Head of caudate nucleus (tissue), 42 donors: ENCODE data around the gene SMIM35.

Source experiments
- DNase-seq, 42 donors: peaks; one replicate each; pipeline versions ENCODE4 v3.0.0 to v3.0.0-alpha.2; 2020 to 2021; ENCODE audit warnings: mixed read lengths in 7 of 42
- intact Hi-C: fragments of 100-400 bp; cut with DNase I; formaldehyde crosslinking; loops from one replicate; pipeline ENCODE4 v1.15.0; 2022

Gene SMIM35

DNA sequence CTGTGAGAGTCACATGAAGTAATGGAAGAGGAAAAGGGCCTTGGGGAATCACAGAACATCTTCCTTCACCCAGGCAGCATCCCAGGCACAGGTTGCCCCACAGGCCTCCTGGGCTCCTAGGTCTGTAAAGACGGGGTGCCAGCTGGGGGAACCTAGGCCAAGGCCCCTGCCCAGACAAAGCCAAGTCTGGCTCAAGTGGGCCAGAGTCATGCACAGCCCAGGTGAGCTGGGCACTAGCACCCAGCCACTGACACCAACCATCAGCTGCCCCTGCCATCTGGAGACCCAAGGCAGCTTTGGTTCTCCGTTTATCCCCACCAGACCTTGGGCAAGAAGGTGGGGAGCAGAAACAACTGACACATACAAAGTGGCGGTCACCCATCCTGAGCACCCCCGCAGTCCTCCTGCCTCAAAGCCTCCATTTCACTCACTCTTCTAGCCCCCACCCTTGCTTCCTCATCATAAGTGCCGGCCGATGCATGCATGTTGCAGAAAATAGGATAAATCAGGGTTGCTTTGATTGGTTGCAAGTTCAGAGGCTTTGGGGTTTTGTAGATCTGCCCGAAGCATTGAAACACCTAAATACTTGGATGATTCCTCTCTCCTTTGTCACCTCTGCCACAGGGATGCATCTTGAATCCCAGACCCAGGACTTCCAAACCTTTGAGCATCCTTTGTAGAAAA is 36.4 kb downstream of the SMIM35 start:
- peak in 3 of 42 donors; percentile 9 to 27 (median 20) for DNase-seq
- intact Hi-C loops: loop anchor here (5.0 kb wide), 1 partner anchor 203 kb away; no protein-coding TSS in a partner anchor

DNA sequence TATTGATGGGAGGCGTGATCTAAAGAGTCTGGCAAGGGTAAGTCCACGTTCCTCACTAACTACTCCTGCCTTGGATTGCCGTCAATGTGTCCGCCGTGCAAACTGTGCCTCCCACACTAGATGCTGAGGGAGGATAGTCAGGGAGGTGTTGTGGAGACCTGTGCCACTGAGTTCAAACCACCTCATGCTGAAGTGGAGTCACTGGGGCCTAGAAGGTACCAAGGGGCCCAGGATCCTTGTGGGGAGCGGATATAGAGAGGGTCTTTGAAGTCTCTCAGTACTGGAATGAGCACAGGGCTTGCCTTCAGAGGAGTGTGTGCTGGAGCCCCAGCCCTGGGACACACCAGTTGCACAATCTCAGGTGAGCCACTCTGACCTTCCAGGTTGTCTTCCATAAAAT is 37.0 kb downstream of the SMIM35 start:
- DNase-seq: peak in 1 of 42 donors; percentile 13
- intact Hi-C loops: loop anchor here (5.0 kb wide), 1 partner anchor 202 kb away; no protein-coding TSS in a partner anchor

DNA sequence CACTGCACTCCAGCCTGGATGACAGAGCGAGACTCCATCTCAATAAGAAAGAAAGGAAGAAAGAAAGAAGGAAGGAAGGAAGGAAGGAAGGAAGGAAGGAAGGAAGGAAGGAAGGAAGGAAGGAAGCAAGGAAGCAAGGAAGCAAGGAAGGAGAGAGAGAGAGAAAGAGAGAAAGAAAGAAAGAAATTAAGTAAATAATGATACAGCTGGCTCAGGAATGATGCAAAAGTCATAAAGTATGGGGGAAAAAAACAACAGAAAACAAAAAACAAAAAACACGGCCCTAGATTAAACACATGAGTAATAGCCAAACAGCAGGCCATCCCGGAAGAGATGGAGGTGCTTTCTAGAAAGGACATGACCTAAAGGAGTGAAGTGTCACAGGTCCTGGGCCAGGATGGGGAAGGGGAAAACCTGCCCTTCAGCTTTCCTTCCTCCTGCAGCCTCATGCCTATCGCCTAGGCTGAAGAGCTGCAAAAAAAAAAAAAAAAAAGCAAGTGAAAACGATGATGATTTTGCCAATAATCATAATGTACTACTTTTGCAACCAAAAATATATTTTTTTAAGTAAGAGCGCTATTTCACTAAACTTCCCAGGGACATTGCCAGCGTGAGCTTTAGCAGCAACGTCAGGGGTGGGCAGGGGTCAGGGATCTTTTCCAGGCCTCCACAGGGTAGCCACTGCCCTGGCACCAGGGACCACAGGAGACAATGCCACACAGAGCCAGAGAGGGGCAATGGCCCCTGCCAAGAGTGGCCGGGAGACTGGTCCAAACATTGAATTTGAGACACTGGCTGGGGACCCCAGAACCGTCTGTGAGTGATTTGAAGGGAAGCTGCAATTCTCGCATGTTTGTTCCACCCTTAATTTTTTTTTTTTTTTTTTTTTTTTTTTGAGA is 38.0 kb downstream of the SMIM35 start:
- DNase-seq: peak in 1 of 42 donors; percentile 9
- intact Hi-C loops: no loop called here

DNA sequence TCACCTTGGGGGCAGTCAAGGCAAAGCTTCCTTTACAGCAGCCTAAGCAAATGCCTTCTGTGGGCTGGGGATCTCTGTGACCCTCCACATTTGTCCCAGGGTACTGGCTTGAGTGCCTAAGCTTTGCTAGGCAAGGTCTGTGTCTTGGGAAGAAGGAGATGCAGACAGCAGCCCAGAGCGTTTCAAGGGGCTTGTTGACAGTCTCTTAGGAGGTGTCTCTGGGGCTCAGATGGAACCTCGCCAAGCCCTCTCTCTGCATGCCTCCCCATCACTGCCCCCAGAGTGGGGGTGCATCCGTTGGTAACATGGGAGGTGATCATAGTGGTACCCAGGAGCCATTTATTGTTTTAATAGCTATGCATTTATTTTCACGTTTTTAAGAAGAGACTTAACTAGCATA is 39.0 kb downstream of the SMIM35 start:
- no peak for DNase-seq
- intact Hi-C loops: no loop called here

DNA sequence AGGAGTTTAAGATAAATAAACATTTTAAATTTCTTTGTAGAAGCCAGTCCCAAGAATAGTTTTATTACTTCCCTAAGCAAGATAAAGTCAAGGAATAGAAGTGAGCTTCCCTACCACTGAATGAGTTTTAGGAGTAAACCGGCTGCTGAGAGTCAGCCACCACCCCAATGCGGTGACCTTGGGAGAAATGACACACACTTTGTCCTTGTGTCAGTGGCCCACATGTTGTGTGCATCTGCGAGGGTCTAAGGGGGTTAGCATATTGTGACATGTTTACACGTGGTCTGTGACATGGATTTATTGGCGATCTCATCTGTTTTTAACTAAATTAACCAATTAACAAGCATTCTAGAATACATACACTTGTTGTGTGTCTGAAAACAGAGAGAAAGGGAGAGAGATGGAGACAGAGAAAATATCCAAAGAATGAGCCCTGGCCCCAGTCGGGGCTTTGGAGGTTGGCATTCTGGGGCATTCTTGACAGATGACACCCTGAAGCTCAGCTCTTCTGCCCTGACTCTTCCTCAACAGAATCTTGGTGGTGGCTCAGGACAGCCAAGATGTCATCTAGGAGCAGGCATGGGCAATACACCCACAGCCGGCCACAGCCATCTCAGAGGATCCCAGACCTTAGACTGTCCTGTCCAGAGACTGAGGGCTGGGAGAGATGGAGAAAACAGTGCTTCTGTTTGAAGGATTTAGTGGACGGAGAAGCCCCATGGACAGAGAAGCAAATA is 39.6 kb downstream of the SMIM35 start:
- intact Hi-C loops: no loop called here
- DNase-seq: peak in 1 of 42 donors; percentile 14

DNA sequence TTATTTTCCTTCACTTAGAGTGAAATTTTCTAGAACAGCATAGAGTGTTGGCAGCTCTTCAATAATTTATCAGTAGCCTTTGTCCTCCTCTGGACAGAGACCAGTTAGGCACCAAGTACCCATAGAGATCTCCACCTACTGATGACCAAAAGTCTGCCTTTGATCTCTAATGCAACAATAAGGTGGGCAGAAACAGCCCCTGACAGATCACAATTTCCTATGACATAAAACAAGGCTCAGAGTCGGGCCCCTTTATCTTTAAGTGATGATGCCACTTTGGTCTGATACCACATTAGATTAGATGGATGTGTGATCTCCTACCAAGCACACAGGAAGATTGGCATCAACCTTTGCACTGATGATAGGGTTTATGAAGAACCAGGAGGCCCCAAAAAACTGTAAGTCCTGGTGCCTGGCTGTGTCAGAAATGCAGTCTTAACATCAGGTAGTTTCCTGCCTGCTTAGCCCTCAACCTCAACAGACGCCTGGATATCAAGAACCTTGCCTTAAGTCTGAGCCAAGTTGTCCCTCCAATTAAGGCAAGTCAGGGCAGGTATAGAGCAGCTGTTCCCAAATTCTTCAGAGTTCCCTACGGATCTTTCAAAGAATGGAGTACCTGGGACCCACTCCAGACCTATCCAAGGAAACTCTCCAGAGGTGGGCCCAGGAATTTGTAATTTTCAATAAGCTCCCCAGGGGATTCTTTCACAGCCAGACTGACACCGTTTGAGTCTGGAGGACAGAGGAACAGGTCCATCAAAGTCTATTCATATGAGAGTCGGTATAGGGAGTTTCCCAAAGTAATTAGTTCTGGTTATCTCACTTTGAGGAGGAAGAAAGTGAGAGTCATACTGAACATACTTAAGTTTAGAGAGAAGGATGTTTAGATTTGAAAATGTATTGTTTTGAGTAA is 40.5 kb downstream of the SMIM35 start:
- DNase-seq: peak in 1 of 42 donors; percentile 25
- intact Hi-C loops: no loop called here

DNA sequence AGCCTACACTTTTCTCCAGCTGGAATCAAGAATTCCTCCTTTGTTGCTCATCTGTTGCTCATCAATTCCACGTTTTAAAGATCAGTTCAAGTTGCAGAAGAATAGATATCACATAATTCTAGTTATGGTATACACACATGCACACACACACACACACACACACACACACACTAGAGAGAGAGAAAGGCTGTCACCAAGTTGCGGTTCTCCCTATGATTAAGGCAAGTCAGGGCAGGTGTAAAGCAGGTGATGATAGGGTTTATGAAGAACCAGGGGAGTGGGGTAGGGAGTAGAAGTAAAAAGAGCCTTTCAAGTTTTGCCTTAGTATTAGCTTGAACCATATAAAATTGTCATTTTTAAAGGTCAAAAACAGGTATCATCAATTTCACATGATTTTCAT is 41.6 kb downstream of the SMIM35 start:
- DNase-seq: peak in 1 of 42 donors; percentile 5
- intact Hi-C loops: no loop called here

DNA sequence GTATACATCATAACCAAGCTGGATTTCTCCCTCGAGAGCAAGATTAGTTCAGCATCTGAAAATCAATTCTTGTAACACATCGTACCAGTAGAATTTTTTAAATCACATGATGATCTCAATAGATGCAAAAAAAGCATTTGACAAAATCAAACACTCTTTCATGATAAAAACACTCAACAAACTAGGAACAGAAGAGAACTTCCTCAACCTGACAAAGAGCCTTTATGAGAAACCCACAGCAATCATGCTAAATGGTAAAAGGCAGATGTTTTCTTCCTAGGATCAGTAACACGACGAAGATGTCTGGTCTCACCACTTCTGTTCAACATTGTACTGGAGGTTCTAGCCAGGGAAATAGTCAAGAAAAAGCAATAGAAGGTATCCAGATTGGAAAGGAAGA is 44.0 kb downstream of the SMIM35 start:
- intact Hi-C loops: no loop called here
- DNase-seq: no peak

DNA sequence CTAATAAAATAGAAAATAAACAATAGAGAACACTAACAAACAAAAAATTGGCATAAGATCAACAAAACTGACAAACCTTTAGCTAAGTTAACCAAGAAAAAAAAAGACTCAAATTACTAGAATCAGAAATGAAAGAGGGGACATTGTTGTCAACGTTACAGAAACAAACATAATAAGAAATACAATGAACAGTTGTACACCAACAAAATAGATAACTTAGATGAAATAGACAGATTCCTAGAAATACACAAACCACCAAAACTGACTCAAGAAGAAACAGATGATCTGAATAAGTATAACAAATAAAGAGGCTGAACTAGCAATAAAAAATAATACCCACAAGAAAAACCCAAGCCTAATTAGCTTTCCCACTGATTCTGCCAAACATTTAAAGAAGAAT is 44.6 kb downstream of the SMIM35 start:
- no peak for DNase-seq
- intact Hi-C loops: no loop called here

DNA sequence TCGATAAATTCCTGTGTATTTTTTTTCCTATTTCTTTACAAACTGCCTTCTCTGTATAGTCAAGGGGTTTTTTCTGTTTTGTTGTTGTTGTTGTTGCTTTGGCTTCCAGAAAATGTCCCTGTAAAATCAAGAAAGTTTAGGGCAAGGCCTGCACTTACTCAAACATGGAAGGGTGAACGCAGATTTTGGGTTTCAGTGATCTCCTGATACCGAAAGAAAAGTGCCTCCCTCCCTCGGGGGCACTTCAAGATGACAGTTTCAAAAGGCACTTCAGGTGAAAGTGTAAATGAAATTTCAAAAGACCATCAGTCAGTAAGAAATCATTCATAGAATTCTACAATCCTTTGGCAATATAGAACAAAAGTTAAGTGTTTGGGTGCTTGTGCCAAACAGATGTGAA is 53.3 kb downstream of the SMIM35 start:
- intact Hi-C loops: no loop called here
- DNase-seq: no peak

DNA sequence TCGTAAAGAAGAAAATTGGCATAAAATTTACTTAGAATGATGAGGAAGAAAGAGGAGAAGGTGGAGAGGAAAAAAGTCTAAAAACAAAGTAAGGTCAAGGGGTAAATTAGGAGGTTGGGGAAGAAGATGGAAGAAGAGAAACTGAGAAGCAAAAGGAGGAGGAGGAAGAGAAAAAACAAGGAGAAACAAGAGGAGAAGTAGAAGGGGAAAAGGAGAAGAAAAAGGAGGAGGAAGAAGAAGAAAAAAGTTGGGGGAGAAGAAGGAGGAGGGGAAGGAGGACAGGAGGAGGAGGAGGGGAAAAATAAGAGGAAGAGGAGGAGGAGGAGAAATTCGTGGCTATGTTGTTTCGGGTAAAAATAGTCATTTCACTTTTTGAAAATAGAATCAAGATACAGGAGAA is 58.1 kb downstream of the SMIM35 start:
- intact Hi-C loops: no loop called here
- no peak for DNase-seq

DNA sequence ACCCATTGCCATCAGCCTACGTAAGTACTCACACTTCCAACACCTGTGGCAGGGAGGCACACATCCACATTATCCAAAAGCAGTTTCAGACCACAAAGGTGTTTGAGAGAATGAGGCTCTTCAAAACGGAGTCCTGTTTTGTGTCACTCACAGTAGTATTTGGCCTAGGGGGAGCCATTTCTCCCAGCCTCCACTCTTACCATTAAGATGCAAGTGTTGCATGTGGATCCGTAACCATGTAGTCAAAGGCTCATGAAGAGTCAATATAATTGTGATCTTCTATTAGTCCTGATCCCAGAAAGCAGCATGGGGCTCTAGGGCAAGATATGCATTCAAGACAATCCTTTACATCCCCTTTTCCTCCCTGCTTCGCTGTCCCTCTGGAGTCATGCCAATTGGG is 59.1 kb downstream of the SMIM35 start:
- no peak for DNase-seq
- intact Hi-C loops: no loop called here

DNA sequence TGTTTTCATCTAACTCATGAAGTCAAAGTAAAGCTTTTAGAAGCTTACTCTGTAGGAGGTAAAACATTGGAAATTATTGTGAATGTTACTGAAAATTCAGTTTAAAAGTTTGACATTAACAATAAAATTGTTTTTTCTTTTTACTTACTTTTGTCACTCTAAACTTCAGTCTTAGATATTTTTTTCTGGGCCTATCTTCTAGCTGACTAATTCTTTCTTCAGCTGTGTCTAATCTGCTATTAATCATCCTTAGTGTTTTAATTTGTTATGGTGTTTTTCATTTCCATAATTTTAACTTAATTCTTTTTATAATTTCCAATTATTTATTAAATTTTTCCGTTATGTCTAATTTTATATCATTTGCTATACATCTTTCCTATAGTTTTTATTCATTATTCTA is 65.6 kb downstream of the SMIM35 start:
- no peak for DNase-seq
- intact Hi-C loops: no loop called here

DNA sequence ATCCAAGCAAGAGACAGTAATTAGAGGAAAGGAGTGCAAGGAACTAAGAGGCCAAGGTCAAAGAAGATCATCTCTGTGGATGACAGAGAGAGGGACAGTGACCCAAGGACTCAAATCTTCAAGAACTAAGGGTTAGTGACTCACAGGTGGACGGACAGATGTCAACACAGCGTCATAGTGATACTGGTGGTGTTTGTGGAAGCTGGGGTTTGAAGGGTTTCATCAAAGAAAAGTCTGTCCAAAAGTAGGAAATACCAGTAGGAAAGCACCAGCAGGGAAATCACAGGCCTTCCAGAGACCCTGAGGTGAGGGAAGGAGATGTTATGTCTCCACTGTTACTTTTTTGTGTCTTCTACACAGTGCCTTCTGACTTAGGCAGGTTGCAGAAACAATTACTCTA is 68.4 kb downstream of the SMIM35 start:
- no peak for DNase-seq
- intact Hi-C loops: no loop called here

DNA sequence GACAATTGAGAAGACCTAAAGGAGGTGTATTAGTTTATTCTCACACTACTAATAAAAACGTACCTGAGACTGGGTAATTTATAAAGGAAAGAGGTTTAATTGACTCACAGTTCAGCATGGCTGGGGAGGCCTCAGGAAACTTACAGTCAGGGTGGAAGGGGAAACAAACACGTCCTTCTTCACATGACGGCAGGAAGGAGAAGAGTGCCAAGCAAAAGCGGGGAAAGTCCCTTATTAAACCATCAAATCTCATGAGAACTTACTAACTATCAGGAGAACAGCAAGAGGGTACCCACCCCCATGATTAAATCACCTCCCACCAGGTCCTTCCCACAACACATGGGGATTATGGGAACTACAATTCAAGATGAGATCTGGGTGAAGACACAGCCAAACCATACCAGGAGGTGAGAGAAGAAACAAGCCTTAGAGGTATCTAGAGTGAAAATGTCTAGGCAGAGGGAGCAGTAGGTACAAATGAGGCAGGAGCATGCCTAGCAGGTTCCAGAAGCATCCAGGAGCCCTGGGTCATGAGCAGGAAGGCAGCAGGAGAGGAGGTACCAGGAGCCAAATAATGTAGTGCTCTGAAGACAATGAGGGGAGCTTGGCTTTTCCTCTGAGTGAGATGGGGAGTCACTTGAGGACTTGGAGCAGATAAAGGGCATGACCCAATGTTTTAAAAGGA is 69.0 kb downstream of the SMIM35 start:
- intact Hi-C loops: no loop called here
- no peak for DNase-seq

DNA sequence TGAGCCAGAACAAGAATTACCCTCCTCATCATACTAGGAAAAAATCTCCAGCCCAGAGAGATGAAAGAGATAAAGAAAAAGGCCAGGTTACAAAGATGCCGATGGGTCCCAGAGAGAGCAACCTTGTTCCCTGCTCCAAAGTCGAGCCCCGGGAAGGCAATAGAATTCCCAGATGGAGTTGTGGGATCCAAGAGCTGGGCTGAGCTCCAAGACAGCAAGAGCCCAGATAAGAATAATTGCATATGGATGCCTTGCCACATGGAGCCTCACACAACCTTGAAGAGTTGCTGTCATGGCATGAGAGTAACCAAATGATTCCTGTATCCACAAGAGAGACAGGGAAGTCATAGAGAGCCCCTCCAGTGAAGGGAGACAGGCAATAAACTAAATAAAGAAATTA is 69.7 kb downstream of the SMIM35 start:
- intact Hi-C loops: no loop called here
- DNase-seq: no peak

DNA sequence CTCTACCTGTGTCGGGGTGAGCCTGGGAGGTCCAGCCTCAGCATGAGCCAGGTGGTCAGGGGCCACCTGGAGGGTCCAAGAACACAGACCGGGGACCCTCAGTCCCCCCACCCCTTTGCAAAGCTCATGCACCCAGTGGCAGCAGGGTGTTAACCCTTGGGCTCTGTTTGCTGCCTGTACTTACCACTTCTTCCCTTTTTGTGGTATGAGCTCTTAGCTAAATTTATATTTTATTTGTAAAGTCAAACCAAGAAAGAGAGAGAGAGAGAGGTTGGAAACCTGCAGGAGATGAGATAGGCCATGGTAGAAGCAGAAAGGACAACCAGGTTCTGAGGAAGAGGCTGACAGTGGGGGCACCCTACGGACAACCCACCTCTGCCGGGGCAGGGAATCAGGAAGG is 70.7 kb downstream of the SMIM35 start:
- no peak for DNase-seq
- intact Hi-C loops: no loop called here

DNA sequence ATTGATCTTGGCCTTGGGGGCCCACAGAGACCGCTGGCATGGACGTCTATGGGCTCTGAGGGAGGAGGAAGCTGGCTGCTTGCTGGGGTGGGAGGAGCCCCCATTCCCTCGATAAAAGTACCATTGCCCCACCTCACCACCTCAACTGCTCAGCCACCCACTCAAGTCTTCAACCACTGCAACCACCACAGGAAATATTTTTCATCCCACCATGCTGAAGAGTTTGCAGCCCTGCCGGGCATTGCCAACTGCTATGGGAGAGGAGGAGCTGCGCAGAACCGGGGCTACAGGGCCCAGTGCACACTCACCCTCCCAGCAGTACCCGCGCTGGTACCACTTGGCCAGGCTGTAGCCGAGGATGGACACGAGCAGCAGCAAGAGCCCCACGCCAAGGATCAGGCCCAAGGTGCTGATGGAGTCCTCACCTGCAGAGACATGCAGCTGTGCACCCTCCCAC is 71.3 kb downstream of the SMIM35 start:
- DNase-seq: peak in 1 of 42 donors; percentile 17

More for the DNA sequence above, 71.3 kb downstream of the SMIM35 start:
- intact Hi-C loops: no loop called here
